G401.6 (cell line): ENCODE measurements around the gene PRXL2A.

ENCODE experiments used
- FAIRE-seq: peaks from 2 replicates; lab custom pipeline; 2012; peaks lifted over from hg19 to GRCh38; lab: Jason Lieb, UNC

Gene PRXL2A

GRCh38 chr10:80461208-80462183 lies 53.1 kb downstream of the PRXL2A start:
- FAIRE-seq = no peak

GRCh38 chr10:80462299-80462980 lies 54.1 kb downstream of the PRXL2A start:
- no peak for FAIRE-seq

GRCh38 chr10:80462981-80463741 lies 54.8 kb downstream of the PRXL2A start:
- no peak for FAIRE-seq

- FAIRE-seq = no peak
Observed at GRCh38 chr10:80463868-80464267, 55.5 kb downstream of the PRXL2A start.

- FAIRE-seq = no peak
Observed at GRCh38 chr10:80464557-80465450, 56.5 kb downstream of the PRXL2A start.

GRCh38 chr10:80465451-80465835 lies 57.1 kb downstream of the PRXL2A start:
- no peak for FAIRE-seq

- FAIRE-seq = no peak
Observed at GRCh38 chr10:80465839-80466590, 57.7 kb downstream of the PRXL2A start.

- FAIRE-seq = no peak
Observed at GRCh38 chr10:80466724-80467326, 58.5 kb downstream of the PRXL2A start.

GRCh38 chr10:80468002-80468401 lies 59.7 kb downstream of the PRXL2A start:
- no peak for FAIRE-seq

- FAIRE-seq = no peak
Observed at GRCh38 chr10:80468806-80469421, 60.6 kb downstream of the PRXL2A start.

- FAIRE-seq = no peak
Observed at GRCh38 chr10:80470266-80470665, 61.9 kb downstream of the PRXL2A start.

GRCh38 chr10:80471001-80471400 lies 62.6 kb downstream of the PRXL2A start:
- FAIRE-seq = no peak

GRCh38 chr10:80471715-80472233 lies 63.4 kb downstream of the PRXL2A start:
- no peak for FAIRE-seq

GRCh38 chr10:80472234-80473095 lies 64.1 kb downstream of the PRXL2A start:
- FAIRE-seq = no peak

- FAIRE-seq = no peak
Observed at GRCh38 chr10:80473096-80473657, 64.8 kb downstream of the PRXL2A start.

GRCh38 chr10:80473692-80474596 lies 65.6 kb downstream of the PRXL2A start:
- FAIRE-seq = no peak

GRCh38 chr10:80474597-80474910 lies 66.2 kb downstream of the PRXL2A start:
- FAIRE-seq = no peak

GRCh38 chr10:80474941-80475340 lies 66.6 kb downstream of the PRXL2A start:
- FAIRE-seq = no peak
